Kidney epithelial cell (primary cell): ENCODE data around the gene ZNF444. TPM values are rescaled to one million over a fixed set of nuclear protein-coding genes. Genes with fewer than 3 reads are reported as not detected.
"Not testable (repeated sequence)": the region's sequence is repeated elsewhere in the genome, so short reads cannot be mapped to it uniquely, and the experiment has no call there.

Experiments
- DNase-seq: peaks from one replicate; pipeline ENCODE4 v3.0.0-alpha.2; 2010; ENCODE audit warnings: low read depth
- H3K27me3 ChIP-seq: 2 replicates; pipeline ENCODE4 v1.6.0; 2011; ENCODE audit warnings: low read length; ENCODE audit not compliant: control insufficient read depth, insufficient read depth
- H3K36me3 ChIP-seq: 2 replicates; pipeline ENCODE4 v1.5.1; 2011; ENCODE audit warnings: low read length; ENCODE audit not compliant: control insufficient read depth, insufficient read depth
- H3K4me3 ChIP-seq: 2 replicates; pipeline ENCODE4 v1.5.1; 2011; ENCODE audit warnings: low read depth, mild to moderate bottlenecking, control low read depth, low read length
- total RNA-seq: library from RNA; depleted of rRNA; stranded (reverse); fragments of >200 nt; gene quantifications from 2 replicates; pipeline ENCODE4 v1.2.3, GENCODE V29; 2015
- TF ChIP-seq, protein P1 (sequence below): IDR thresholded peaks from 2 replicates; pipeline ENCODE4 v1.5.1; 2011; ENCODE audit warnings: mild to moderate bottlenecking, moderate library complexity, low read length, control low read depth, inconsistent platforms; ENCODE audit not compliant: insufficient read depth, poor library complexity, severe bottlenecking

ZNF444 gene
- total RNA-seq, 1 donor from 2014 or later = 40.0 TPM

DNA sequence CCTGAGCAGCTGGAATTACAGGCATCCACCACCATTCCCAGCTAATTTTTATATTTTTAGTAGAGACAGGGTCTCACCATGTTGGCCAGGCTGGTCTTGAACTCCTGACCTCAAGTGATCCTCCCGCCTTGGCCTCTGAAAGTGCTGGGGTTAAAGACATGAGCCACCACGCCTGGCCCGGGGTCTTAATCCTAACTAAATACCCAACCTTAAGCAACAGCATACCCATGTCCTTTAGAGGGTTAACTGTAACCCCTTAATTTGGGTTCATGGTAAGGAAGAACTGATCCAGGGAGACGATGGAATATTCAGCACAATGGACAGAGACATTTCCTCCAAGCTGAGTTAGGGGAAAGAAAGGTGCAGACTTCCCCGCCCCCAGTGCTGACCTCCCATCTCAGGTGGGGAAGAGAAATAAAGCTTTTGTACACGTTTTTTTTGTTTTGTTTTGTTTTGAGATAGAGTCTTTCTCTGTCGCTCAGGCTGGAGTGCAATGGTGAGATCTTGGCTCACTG, 26.0 kb downstream of the ZNF444 start:
- no peak for DNase-seq
- no peak overlapping the region for H3K4me3 ChIP-seq
- TF ChIP-seq, protein P1, sequence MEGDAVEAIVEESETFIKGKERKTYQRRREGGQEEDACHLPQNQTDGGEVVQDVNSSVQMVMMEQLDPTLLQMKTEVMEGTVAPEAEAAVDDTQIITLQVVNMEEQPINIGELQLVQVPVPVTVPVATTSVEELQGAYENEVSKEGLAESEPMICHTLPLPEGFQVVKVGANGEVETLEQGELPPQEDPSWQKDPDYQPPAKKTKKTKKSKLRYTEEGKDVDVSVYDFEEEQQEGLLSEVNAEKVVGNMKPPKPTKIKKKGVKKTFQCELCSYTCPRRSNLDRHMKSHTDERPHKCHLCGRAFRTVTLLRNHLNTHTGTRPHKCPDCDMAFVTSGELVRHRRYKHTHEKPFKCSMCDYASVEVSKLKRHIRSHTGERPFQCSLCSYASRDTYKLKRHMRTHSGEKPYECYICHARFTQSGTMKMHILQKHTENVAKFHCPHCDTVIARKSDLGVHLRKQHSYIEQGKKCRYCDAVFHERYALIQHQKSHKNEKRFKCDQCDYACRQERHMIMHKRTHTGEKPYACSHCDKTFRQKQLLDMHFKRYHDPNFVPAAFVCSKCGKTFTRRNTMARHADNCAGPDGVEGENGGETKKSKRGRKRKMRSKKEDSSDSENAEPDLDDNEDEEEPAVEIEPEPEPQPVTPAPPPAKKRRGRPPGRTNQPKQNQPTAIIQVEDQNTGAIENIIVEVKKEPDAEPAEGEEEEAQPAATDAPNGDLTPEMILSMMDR = no peak
- no peaks in the 10 kb centered on the region for H3K36me3 ChIP-seq
- no peaks in the 10 kb centered on the region for H3K27me3 ChIP-seq

DNA sequence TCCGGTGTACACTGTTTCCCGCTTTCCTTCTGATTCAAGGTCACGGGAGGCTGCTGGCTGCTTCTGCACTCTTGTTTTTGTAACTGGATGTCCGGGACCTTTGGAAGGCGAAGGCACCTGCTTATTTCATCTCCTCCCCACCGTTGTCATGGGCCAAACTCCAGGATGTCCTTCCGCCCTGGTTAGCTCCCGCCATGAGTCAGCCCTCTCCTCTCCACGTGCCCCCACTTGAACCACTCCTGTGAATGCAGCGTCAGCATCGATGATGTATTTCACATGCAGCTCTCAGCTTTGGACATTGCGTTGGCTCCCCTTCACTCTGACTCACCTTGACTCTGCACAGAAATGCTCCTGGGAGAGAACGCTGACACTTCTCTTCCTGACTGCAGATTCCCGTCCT, 29.2 kb downstream of the ZNF444 start:
- TF ChIP-seq, protein P1 = no peak
- peak; percentile 78 for DNase-seq

DNA sequence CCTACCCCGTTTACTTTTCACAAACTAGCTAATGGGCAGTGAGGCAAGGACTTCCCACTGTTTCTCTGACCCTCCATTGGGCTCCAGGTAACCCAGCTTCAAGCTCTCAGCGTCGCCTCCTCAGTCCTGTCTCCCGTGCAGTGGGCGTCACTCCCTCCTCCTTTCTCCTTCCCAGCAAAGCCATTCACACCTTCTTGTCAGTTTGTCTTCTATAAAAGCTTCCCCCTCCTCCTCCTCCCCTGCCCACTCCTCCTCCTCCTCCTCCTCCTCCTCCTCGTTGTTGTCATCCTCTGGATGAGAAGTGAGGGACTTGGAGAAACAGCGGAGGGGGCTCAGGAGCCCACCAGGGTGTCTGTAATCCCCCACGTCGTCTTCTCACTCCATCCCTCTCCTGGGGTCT, 33.0 kb downstream of the ZNF444 start:
- H3K27me3 ChIP-seq = peaks cover 16% of the 10 kb centered on the region
- TF ChIP-seq, protein P1 = no peak
- no peaks in the 10 kb centered on the region for H3K36me3 ChIP-seq
- no peak for DNase-seq
- H3K4me3 ChIP-seq = no peak overlapping the region

More for the DNA sequence above, 29.2 kb downstream of the ZNF444 start:
- Histone ChIP-seq H3K27me3 (peaks cover 10% of the 10 kb centered on the region), H3K36me3 (no peaks in the 10 kb centered on the region), H3K4me3 (no peak overlapping the region)

DNA sequence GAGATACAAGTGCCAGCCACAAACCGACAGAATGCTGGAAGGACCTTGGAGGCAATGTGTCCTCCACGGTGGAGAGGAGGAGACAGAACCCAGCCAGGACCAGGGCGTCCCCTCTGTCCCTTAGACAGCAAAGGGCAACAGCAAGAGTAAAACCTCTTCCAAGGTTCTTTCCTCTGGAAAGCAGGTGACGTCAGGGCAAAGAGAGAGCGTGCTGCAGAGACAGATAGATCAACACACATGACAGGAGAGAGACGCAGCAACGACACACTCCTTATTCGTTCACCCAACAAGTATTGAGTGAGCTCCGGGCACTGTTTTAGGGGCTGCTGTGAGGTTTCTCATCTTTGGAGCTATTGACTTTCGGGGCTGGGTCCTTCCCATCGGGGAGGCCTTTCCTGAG, 33.5 kb downstream of the ZNF444 start:
- TF ChIP-seq, protein P1 = no peak
- DNase-seq = no peak
- Histone ChIP-seq H3K36me3 (no peaks in the 10 kb centered on the region), H3K4me3 (no peak overlapping the region), H3K27me3 (peaks cover 16% of the 10 kb centered on the region)

- not testable (repeated sequence) for DNase-seq, H3K36me3 ChIP-seq, H3K4me3 ChIP-seq
- peaks cover 16% of the 10 kb centered on the region for H3K27me3 ChIP-seq
Observed at GRCh38 chr19:56175861-56176307, 34.8 kb downstream of the ZNF444 start, which contains the start of gene GALP. GALP (plus strand) TSS chr19:56176008; CDS start chr19:56177109, 1,101 bp downstream.

DNA sequence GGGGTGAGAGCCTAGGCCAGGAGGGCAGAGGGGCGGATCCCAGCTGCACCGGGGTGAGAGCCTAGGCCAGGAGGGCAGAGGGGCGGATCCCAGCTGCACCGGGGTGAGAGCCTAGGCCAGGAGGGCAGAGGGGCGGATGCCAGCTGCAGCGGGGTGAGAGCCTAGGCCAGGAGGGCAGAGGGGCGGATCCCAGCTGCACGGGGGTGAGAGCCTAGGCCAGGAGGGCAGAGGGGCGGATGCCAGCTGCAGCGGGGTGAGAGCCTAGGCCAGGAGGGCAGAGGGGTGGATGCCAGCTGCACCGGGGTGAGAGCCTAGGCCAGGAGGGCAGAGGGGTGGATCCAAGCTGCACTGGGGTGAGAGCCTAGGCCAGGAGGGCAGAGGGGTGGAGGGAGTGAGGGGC, 35.2 kb downstream of the ZNF444 start:
- not testable (repeated sequence) for H3K36me3 ChIP-seq, DNase-seq, H3K4me3 ChIP-seq
- H3K27me3 ChIP-seq = peaks cover 16% of the 10 kb centered on the region

- no peaks in the 10 kb centered on the region for H3K36me3 ChIP-seq
- H3K4me3 ChIP-seq = no peak overlapping the region
- H3K27me3 ChIP-seq = peaks cover 16% of the 10 kb centered on the region
- TF ChIP-seq, protein P1 = no peak
- no peak for DNase-seq
Observed at GRCh38 chr19:56176881-56177280, 35.8 kb downstream of the ZNF444 start.
